DMS114 treated with DMSO at 0.1 percent for 48 hours (cell line): Measurements from ENCODE around the gene MICA.
"Not testable (repeated sequence)": the region's sequence is repeated elsewhere in the genome, so short reads cannot be mapped to it uniquely, and the experiment has no call there.

Experiments
- DNase-seq: peaks from one replicate; lab custom pipeline; 2025; ENCODE audit not compliant: unreplicated experiment; lab: John Stamatoyannopoulos, UW

MICA gene

DNA sequence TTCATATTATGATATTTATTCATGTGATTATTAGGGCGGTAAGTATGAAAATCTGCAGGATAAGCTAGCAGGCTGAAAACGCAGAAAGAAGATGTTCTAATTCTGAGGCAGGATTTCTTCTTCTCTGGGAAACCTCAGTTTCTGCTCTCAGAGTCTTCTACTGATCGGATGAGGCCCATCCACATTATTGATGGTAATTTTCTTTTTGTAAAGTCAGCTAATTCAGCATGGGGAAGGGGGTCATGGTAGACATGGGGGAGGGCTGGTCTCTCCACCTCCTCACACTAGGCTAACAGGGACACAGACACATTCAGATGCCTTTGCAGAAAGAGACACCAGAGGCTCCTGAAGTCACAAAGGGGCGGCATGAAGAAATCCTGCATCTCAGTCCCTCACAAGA, 21.7 kb upstream of the MICA start:
- DNase-seq, result no peak

DNA sequence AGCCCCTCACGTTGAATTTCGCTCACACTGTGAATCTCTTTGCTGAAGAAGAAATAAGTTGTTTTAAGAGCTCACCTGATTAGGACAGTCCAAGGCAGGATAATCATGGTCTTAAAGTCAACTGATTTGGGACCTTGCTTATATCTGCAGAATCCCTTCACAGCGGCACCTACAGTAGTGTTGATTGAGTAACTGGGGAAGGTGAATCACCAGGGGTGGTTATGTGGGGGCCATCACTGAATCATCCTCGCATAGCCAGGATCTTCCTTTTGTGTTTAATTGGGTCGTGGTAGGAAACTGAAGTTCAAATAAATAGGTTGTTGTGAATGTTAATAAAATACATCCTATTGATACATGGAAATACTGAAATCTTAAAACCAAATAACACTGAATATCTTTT, 20.2 kb upstream of the MICA start:
- DNase-seq, result no peak

- DNase-seq, result no peak
Measured at GRCh38 chr6:31385041-31385440, 18.4 kb upstream of the MICA start.

- DNase-seq, result no peak
Measured at GRCh38 chr6:31386099-31386498, 17.3 kb upstream of the MICA start.

GRCh38 chr6:31386977-31387376, 16.4 kb upstream of the MICA start:
- DNase-seq, result no peak

GRCh38 chr6:31388916-31389801, 14.2 kb upstream of the MICA start:
- not testable (repeated sequence) for DNase-seq

GRCh38 chr6:31389802-31390132, 13.6 kb upstream of the MICA start:
- not testable (repeated sequence) for DNase-seq

DNA sequence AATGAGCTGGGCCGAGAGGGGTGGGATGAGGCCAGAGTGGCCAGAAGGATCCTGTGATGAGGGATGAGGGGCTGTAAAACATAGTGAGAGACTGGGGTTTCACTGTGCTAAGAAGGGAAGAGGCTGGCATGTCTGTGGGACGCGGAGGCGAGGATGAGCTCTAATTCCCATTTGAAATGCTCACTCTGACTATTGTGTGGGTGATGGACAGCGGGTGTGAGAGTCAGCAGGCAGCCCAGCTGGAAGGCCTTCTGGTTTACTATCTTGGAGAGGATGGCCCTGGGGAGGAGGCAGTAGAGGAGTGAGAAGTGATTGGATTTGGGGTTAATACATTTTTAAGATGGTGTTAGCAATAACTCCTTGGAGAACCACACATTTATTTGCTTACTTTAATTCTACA, 9.5 kb upstream of the MICA start:
- no peak for DNase-seq

- no peak for DNase-seq
Measured at GRCh38 chr6:31394381-31394780, 9.0 kb upstream of the MICA start.

GRCh38 chr6:31395832-31396231, 7.6 kb upstream of the MICA start:
- DNase-seq, result no peak

- DNase-seq, result peak; percentile 73
Measured at GRCh38 chr6:31396422-31397152, 6.8 kb upstream of the MICA start.

GRCh38 chr6:31397153-31397499, 6.3 kb upstream of the MICA start:
- DNase-seq, result not testable (repeated sequence)

- DNase-seq, result no peak
Measured at GRCh38 chr6:31397901-31398525, 5.4 kb upstream of the MICA start.

DNA sequence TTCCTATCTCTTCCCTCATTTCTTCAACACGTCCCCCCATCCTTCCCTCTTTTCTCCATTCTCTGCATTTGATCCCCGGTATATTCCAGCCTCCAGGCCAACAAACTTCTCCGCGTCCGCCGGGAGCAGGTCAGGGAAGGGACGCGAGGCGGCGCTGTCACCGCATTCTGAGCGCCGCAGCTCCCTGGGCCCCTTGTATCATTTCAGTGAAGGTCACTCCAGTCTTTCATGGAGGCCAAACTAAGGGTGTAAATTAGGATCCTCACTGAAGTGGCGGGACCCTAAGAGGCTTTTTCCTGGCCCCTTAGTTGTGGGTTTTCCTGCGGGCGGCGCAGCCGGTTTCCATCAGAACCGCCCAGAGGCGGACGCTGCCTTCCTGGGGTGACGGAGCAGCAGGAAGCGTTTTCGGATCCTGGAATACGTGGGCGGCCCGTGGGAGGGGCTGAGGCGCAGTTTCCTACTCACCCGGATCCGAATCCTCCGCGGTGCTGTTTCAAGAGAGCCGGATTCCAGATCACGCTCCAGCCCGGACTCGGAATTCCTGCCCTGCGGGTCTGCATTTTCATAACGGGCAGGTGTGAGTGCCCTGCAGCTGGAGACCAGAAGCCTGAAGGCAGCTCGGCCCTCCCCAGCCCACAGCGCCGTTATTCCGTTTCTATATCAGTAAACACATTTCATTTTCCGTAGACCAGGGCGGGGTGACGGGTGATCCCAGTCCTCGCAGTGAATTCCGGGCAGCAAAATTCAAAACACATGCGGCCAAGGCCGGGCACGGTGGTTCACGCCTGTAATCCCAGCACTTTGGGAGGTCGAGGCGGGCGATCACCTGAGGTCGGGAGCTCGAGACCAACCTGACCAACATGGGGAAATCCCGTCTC, 3.6 kb upstream of the MICA start:
- DNase-seq, result peak; percentile 92

GRCh38 chr6:31400467-31401289, 2.7 kb upstream of the MICA start:
- DNase-seq, result peak; percentile 67

DNA sequence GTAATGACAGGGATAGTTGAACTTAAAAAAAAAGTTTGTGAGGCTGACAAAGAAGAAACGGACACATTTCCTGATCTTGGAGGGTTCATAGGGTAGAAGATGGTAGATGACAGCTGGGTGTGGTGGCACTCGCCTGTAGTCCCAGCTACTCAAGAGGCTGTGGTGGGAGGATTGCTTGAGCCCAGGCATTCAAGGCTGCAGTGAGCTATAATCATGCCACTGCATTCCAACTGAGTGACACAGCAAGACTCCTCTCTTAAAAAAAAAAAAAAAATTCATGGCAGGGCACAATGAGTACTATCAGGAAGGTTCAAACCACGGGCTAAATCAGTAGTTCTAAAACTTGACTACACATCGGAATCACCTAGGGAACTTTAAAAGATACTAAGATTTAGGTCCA, 2.0 kb upstream of the MICA start:
- DNase-seq, result no peak

DNA sequence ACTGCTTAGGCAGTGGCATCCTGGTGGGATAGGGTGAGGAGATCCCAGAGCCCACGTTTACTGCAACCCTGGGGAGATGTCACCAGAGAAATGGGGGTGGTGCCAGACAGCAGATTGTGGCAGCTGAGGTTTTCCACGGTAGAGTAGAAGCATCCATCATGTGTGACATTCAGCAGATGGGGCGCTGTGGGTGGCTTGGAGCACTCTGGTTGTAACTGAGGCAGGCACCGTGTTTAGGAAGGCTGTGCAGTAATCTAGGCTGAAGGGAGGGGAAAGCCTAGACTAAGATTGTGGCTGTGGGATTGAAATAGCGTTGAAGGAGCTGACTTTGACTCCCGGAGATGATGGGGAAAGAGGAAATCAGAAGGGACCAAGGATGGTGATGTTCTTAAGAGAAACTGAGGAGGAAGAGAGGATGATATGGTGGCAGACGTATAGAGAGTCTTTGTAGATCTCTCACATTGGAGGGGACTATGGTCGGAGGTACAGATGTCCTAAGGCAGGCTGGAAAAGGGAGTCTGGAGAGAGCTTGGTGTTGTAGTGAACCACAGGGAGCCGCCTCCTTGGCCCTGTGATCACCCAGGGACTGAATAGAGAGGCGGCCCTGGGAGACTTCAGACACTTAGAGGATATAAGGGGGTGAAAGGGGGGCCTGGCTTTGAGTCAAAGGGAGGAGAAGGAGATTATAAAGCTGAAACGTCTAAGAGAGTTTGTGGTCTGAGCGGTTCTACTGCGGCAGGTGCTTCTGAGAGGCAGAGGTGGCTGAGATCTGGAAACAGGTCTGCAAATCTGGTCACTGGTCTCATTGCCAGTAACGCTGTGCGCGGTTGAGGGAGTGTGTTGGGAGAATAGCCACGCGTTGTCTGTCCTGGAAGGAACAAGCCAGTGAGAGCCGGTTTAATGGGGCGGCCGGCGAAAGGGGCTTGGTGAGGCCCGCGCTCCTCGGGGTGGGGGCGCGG, 792 bp upstream of the MICA start:
- DNase-seq, result peak; percentile 43

DNA sequence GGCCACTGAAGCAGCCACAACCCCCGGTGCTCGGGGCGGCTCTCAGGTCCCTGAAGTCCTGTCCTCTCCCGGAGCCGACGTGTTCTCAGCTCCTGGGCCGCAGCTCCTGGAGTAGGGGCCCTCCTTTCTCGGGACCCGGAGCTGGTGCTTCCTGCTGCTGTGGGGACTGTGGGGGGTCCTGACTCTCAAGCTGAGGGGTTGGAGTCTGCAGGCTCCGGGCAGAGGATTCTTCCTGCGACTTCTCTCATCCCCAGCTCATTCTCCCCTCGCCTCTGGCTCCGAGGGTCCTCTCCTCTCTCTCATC, 618 bp downstream of the MICA start:
- not testable (repeated sequence) for DNase-seq

DNA sequence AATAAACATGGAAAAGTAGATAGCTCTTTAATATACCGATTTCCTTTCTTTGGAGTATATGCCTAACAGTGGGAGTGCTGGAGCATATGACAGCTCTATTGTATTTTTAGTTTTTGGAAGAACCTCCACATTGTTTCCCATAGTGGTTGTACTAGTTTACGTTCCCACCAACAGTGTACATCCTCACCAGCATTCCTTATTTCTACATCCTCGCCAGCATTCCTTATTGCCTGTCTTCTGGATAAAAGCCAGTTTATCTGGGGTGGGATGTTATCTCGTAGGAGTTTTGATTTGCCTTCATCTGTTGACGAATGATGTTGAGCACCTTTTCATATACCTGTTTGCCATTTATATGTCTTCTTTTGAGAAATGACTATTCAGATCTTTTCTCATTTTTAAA, 2.6 kb downstream of the MICA start:
- DNase-seq, result no peak
